ENCODE measurements around the gene TREX2.

- TF ChIP-seq CTCF (IDR thresholded peaks at IDR 0.05; ENCODE audit: low read depth, low read length) (no peak), POLR2A (IDR thresholded peaks at IDR 0.05; ENCODE audit: extremely low read depth, insufficient read length) (no peak)
These were observed 46.7 kb upstream of the TREX2 start for GRCh38 chrX:153492543-153492942.
